Colonic mucosa (tissue), 4 donors: ENCODE measurements around the gene BMPER. TPM values are rescaled to one million over a fixed set of nuclear protein-coding genes. Genes with fewer than 3 reads are reported as not detected.

ENCODE experiments used
- DNase-seq: peaks from one replicate; pipeline ENCODE4 v3.0.0-alpha.2; 2020
- H3K27ac ChIP-seq: fragments of 200-600 bp; one replicate; pipeline ENCODE4 v1.8.0; 2021
- H3K27me3 ChIP-seq: fragments of 200-600 bp; one replicate; pipeline ENCODE4 v1.8.0; 2021
- H3K36me3 ChIP-seq: fragments of 200-600 bp; one replicate; pipeline ENCODE4 v1.8.0; 2021
- H3K4me1 ChIP-seq: fragments of 200-600 bp; one replicate; pipeline ENCODE4 v1.8.0; 2021; ENCODE audit warnings: mild to moderate bottlenecking
- H3K4me3 ChIP-seq: fragments of 200-600 bp; one replicate; pipeline ENCODE4 v1.8.0; 2021
- H3K9ac ChIP-seq, 2 donors: one replicate each; pipeline ENCODE4 v1.7.0; 2013; ENCODE audit warnings: control low read depth in 2 of 2, low read depth in 2 of 2, low read length in 2 of 2
- H3K9me3 ChIP-seq: fragments of 200-600 bp; one replicate; pipeline ENCODE4 v1.8.0; 2021
- intact Hi-C: fragments of 100-400 bp; cut with DNase I; formaldehyde crosslinking; loops from one replicate; pipeline ENCODE4 v1.14.1; 2022
- total RNA-seq, 2 donors: library from RNA; stranded (reverse); fragmentation: NEBNext Ultra II Directional in 1 of 2; extraction: Animal tissue kit (Norgen Biotek cat#: 25700) in 1 of 2; gene quantifications; one replicate each; pipeline ENCODE4 v1.2.1, GENCODE V29; 2021
- TF ChIP-seq, protein P1 (sequence below): fragments of 200-600 bp; IDR thresholded peaks from one replicate; pipeline ENCODE4 v1.8.0; 2022; ENCODE audit warnings: antibody characterized with exemption, mild to moderate bottlenecking
- donor health status: healthy.
- donor health status: DM: no; HTN: no; CAD: no.
- donor health status: DM: no; HTN: no; CAD: no.

The BMPER gene
- total RNA-seq, 2 donors from 2014 or later, result 0.85 to 1.3 TPM

- DNase-seq, result no peak
- no peaks in the 10 kb centered on the region for H3K4me1 ChIP-seq
- TF ChIP-seq, protein P1, sequence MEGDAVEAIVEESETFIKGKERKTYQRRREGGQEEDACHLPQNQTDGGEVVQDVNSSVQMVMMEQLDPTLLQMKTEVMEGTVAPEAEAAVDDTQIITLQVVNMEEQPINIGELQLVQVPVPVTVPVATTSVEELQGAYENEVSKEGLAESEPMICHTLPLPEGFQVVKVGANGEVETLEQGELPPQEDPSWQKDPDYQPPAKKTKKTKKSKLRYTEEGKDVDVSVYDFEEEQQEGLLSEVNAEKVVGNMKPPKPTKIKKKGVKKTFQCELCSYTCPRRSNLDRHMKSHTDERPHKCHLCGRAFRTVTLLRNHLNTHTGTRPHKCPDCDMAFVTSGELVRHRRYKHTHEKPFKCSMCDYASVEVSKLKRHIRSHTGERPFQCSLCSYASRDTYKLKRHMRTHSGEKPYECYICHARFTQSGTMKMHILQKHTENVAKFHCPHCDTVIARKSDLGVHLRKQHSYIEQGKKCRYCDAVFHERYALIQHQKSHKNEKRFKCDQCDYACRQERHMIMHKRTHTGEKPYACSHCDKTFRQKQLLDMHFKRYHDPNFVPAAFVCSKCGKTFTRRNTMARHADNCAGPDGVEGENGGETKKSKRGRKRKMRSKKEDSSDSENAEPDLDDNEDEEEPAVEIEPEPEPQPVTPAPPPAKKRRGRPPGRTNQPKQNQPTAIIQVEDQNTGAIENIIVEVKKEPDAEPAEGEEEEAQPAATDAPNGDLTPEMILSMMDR, result no peak
- intact Hi-C loops, result no loop called here
- no peak overlapping the region for H3K27ac ChIP-seq
- no peak overlapping the region for H3K9ac ChIP-seq
- no peaks in the 10 kb centered on the region for H3K36me3 ChIP-seq
- no peaks in the 10 kb centered on the region for H3K27me3 ChIP-seq
- no peaks in the 10 kb centered on the region for H3K9me3 ChIP-seq
- no peak overlapping the region for H3K4me3 ChIP-seq
Measured at GRCh38 chr7:34158368-34159153, 253.2 kb downstream of the BMPER start.

DNA sequence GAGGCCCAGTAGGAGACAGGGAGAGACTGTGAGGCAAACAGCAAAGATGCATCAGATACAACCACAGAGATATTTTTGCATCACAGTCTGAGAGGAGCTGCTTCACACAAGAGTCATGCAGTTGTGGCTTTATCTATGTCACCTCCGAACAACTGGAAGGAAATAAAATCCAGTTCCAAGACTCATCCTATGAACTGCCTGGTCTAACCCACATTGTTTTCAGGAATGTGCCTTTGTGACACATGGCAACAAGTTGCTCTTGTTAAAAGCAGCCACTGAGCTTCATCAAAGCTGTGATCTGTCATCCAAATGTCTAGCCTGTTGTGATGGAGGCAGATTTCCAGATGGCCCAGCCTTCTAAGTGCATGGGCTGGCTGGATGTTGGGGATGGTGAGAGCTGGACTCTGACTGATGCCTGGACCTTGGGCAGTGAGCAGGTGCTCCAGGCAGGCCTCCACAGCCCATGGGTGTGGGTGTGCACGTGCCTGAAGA is 255.0 kb downstream of the BMPER start:
- H3K4me3 ChIP-seq, result no peak overlapping the region
- TF ChIP-seq, protein P1, result no peak

GRCh38 chr7:34162027-34162565 is 256.8 kb downstream of the BMPER start:
- intact Hi-C loops, result no loop called here
- no peak overlapping the region for H3K27ac ChIP-seq
- TF ChIP-seq, protein P1, result no peak
- no peak overlapping the region for H3K9ac ChIP-seq
- H3K4me3 ChIP-seq, result no peak overlapping the region
- H3K36me3 ChIP-seq, result no peaks in the 10 kb centered on the region
- H3K9me3 ChIP-seq, result no peaks in the 10 kb centered on the region
- DNase-seq, result no peak
- H3K4me1 ChIP-seq, result no peaks in the 10 kb centered on the region
- no peaks in the 10 kb centered on the region for H3K27me3 ChIP-seq

More for the DNA sequence above, 255.0 kb downstream of the BMPER start:
- Histone ChIP-seq H3K9ac (no peak overlapping the region), H3K36me3 (no peaks in the 10 kb centered on the region), H3K9me3 (no peaks in the 10 kb centered on the region), H3K27me3 (no peaks in the 10 kb centered on the region), H3K27ac (no peak overlapping the region), H3K4me1 (no peaks in the 10 kb centered on the region)
- intact Hi-C loops, result no loop called here
- no peak for DNase-seq

DNA sequence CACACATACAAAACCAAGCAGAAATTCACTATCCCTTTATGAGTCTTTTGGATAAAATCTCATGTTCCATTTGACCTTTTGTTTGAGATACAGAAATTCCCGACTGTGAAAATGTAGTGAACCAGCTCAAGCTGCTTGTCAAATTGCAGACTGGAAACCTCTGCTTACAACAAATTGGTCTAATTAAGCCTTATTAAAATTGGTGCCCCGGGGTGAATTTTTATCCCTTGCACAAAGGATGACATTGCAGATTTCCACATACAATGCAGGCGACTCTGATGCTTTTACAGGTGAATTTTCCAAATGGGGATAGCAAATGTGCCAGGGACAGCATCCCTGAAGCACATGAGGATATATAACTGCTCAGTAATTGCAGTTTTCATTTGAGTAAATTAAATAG is 257.3 kb downstream of the BMPER start:
- Histone ChIP-seq H3K27ac (no peak overlapping the region), H3K9ac (no peak overlapping the region), H3K36me3 (no peaks in the 10 kb centered on the region), H3K4me3 (no peak overlapping the region), H3K4me1 (no peaks in the 10 kb centered on the region), H3K27me3 (no peaks in the 10 kb centered on the region), H3K9me3 (no peaks in the 10 kb centered on the region)
- intact Hi-C loops, result no loop called here
- no peak for DNase-seq
- TF ChIP-seq, protein P1, result no peak

- H3K4me1 ChIP-seq, result no peaks in the 10 kb centered on the region
- intact Hi-C loops, result no loop called here
- H3K9ac ChIP-seq, result no peak overlapping the region
- no peak overlapping the region for H3K27ac ChIP-seq
- TF ChIP-seq, protein P1, result no peak
- H3K9me3 ChIP-seq, result no peaks in the 10 kb centered on the region
- DNase-seq, result no peak
- H3K27me3 ChIP-seq, result no peaks in the 10 kb centered on the region
- no peak overlapping the region for H3K4me3 ChIP-seq
- no peaks in the 10 kb centered on the region for H3K36me3 ChIP-seq
Measured at GRCh38 chr7:34163956-34164355, 258.6 kb downstream of the BMPER start.
